Trophoblast cell (in vitro differentiated cells and primary cell): ENCODE data around the gene MESD.
"Not testable (repeated sequence)": the region's sequence is repeated elsewhere in the genome, so short reads cannot be mapped to it uniquely, and the experiment has no call there.

Experiments
- DNase-seq, 2 donors: peaks; one replicate each; pipeline ENCODE4 v3.0.0-alpha.2; 2016
- H2AFZ ChIP-seq: 2 replicates; pipeline ENCODE4 v1.6.1; 2013; ENCODE audit warnings: low read length, moderate library complexity, mild to moderate bottlenecking; ENCODE audit not compliant: insufficient read depth, poor library complexity
- H2AK5ac ChIP-seq: 2 replicates; pipeline ENCODE4 v1.6.1; 2013; ENCODE audit warnings: mild to moderate bottlenecking, low read length
- H2BK120ac ChIP-seq: 2 replicates; pipeline ENCODE4 v1.6.1; 2013; ENCODE audit warnings: low read length, mild to moderate bottlenecking, moderate library complexity; ENCODE audit not compliant: insufficient read depth, poor library complexity
- H2BK12ac ChIP-seq: 2 replicates; pipeline ENCODE4 v1.6.1; 2013; ENCODE audit warnings: mild to moderate bottlenecking, low read length, moderate library complexity
- H2BK5ac ChIP-seq: 2 replicates; pipeline ENCODE4 v1.6.1; 2013; ENCODE audit warnings: low read length, low read depth, moderate library complexity, mild to moderate bottlenecking; ENCODE audit not compliant: poor library complexity
- H3K14ac ChIP-seq: 2 replicates; pipeline ENCODE4 v1.6.1; 2013; ENCODE audit warnings: mild to moderate bottlenecking, low read length
- H3K18ac ChIP-seq: 2 replicates; pipeline ENCODE4 v1.6.1; 2013; ENCODE audit warnings: mild to moderate bottlenecking, low read length
- H3K23ac ChIP-seq: 2 replicates; pipeline ENCODE4 v1.6.1; 2013; ENCODE audit warnings: low read length
- H3K27ac ChIP-seq: 2 replicates; pipeline ENCODE4 v1.5.1; 2013; ENCODE audit warnings: low read depth, mild to moderate bottlenecking, inconsistent platforms, low read length, moderate library complexity
- H3K27me3 ChIP-seq: 2 replicates; pipeline ENCODE4 v1.6.1; 2013; ENCODE audit warnings: inconsistent platforms, mild to moderate bottlenecking, low read length, moderate library complexity; ENCODE audit not compliant: insufficient read depth
- H3K36me3 ChIP-seq, 2 experiments: 1 replicate in 1 of 2; 2 replicates in 1 of 2; pipeline ENCODE4 v1.6.1; 2013; ENCODE audit warnings: low read length in 2 of 2, mild to moderate bottlenecking in 2 of 2, moderate library complexity in 1 of 2; ENCODE audit not compliant: insufficient read depth in 2 of 2, control insufficient read depth in 1 of 2
- H3K4ac ChIP-seq: 2 replicates; pipeline ENCODE4 v1.6.1; 2013; ENCODE audit warnings: low read depth, mild to moderate bottlenecking, low read length, moderate library complexity
- H3K4me1 ChIP-seq, 2 experiments: 1 replicate in 1 of 2; 2 replicates in 1 of 2; pipeline ENCODE4 v1.6.1; 2013; ENCODE audit warnings: low read length in 2 of 2, mild to moderate bottlenecking in 2 of 2, moderate library complexity in 1 of 2; ENCODE audit not compliant: insufficient read depth in 2 of 2, control insufficient read depth in 1 of 2
- H3K4me2 ChIP-seq: 2 replicates; pipeline ENCODE4 v1.6.1; 2013; ENCODE audit warnings: inconsistent platforms, mild to moderate bottlenecking, low read length, moderate library complexity
- H3K4me3 ChIP-seq: 2 replicates; pipeline ENCODE4 v1.5.1; 2013; ENCODE audit warnings: mild to moderate bottlenecking, low read depth, low read length, inconsistent platforms
- H3K79me1 ChIP-seq: one replicate; pipeline ENCODE4 v1.6.1; 2013; ENCODE audit warnings: low read length
- H3K79me2 ChIP-seq: 2 replicates; pipeline ENCODE4 v1.6.1; 2013; ENCODE audit warnings: low read length, mild to moderate bottlenecking; ENCODE audit not compliant: control insufficient read depth, insufficient read depth, poor library complexity
- H3K9ac ChIP-seq: 2 replicates; pipeline ENCODE4 v1.6.1; 2013; ENCODE audit warnings: mild to moderate bottlenecking, low read length
- H3K9me3 ChIP-seq: 2 replicates; pipeline ENCODE4 v1.6.1; 2013; ENCODE audit warnings: low read depth, mild to moderate bottlenecking, control low read depth, inconsistent platforms, low read length; ENCODE audit not compliant: insufficient read depth
- H4K12ac ChIP-seq: 2 replicates; pipeline ENCODE4 v1.6.1; 2013; ENCODE audit warnings: low read depth, mild to moderate bottlenecking, low read length, moderate library complexity
- H4K8ac ChIP-seq: 2 replicates; pipeline ENCODE4 v1.6.1; 2013; ENCODE audit warnings: low read depth, mild to moderate bottlenecking, low read length, moderate library complexity
- H4K91ac ChIP-seq: one replicate; pipeline ENCODE4 v1.6.1; 2013; ENCODE audit warnings: low read depth, mild to moderate bottlenecking, low read length, moderate library complexity
- WGBS: extraction: QIAGEN DNeasy Blood & Tissue Kit; methylation state at CpG from one replicate; pipeline ENCODE4 v1.1.7; 2013; ENCODE audit warnings: missing lambda C conversion rate; ENCODE audit not compliant: insufficient read length, insufficient coverage; ENCODE audit errors: extremely low coverage; 5-methylcytosine and 5-hydroxymethylcytosine counted together

Gene MESD

DNA sequence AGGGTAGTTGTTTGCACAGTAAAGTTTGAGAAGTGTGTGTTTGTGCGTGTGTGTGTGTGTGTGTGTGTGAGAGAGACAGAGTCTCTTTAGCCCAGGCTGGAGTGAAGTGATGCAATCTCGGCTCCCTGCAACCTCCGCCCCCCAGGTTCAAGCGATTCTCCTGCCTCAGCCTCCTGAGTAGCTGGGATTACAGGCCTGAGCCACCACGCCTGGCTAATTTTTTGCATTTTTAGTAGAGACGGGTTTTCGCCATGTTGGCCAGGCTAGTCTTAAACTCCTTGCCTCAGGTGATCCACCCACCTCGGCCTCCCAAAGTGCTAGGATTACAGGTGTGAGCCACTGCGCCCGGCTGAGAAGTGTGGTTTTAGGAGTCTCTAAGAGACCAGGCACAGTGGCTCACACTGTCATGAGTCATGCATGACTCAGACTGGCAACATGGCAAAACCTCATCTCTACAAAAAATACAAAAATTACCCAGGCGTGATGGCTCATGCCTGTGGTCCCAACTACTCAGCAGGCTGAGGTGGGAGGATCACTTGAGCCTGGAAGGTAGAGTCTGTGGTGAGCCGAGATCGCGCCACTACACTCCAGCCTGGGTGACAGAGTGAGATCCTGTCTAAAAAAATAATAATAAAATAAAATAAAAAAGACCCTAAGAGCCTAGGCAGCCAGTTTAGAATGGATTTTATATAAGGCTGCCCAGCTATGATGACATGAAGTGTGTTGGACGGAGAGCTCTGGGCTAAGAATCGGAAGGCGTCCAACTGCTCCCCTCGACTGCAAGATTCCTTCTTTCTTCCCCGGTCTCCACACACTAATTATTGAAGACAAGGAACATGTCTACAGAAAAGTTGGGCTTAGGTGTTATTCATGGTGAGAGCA lies 33.8 kb downstream of the MESD start:
- peak; percentile 93 for DNase-seq
- H3K23ac ChIP-seq, H3K27me3 ChIP-seq, H3K14ac ChIP-seq, H3K27ac ChIP-seq, H2BK5ac ChIP-seq, H3K4ac ChIP-seq, H4K91ac ChIP-seq, H4K8ac ChIP-seq, H3K79me2 ChIP-seq, H2BK12ac ChIP-seq, H3K4me2 ChIP-seq, H3K9ac ChIP-seq, H3K18ac ChIP-seq, H2BK120ac ChIP-seq, H3K4me3 ChIP-seq, H3K36me3 ChIP-seq, H2AK5ac ChIP-seq, H2AFZ ChIP-seq, H4K12ac ChIP-seq, H3K9me3 ChIP-seq, H3K79me1 ChIP-seq: not testable (repeated sequence)
- H3K4me1 ChIP-seq = peaks cover 29 to 33% of the 10 kb centered on the region in 2 experiments
- no CpG with 5 or more reads among the region's 19 CpGs for WGBS

DNA sequence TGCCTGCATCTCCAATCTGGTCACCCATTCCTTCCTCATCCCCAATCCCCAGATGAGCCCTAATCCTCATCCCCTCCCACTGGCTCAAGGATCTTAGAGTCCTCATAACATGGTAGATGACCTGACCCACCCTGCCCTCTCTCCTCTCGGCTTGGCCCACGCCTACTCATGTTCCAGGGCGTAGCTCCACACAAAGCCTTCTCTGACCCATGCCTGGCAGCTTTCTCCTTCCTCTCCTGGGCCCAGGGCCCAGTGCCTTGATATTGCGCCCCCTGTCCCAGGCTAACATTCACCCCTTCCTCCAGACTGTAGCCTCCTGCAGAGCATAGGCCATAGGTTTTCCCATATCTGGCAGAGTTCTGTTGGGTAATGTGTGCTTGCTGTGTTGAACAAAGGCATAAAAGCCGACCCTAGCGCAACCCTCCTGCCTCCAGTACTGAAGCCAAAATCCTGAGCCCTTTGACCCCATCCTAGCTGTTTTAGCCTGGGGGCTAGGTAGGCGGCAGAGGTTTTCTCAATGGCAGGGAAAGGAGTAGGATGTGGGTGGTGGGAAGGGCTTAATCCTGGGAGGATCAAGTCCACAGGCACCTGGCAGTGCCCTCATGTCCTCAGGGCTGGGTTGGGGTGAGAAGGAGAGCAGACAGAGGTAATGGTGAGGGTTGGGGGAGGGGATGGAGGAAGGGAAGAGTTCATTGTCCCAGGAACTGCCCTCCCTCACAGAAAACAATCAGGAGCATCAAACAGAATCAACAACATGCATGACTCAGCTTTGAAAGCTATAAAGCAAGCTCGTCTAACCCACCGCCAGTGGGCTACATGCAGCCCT lies 35.5 kb downstream of the MESD start:
- H3K4me3 ChIP-seq = no peak overlapping the region
- no peak overlapping the region for H2BK5ac ChIP-seq
- H3K9me3 ChIP-seq = no peaks in the 10 kb centered on the region
- H3K18ac ChIP-seq = no peak overlapping the region
- H3K14ac ChIP-seq = no peak overlapping the region
- no peak overlapping the region for H2AFZ ChIP-seq
- peaks cover 29 to 33% of the 10 kb centered on the region in 2 experiments for H3K4me1 ChIP-seq
- no peaks in the 10 kb centered on the region for H3K27me3 ChIP-seq
- H3K79me1 ChIP-seq = peaks cover 4% of the 10 kb centered on the region
- no peak overlapping the region for H3K4me2 ChIP-seq
- peak overlapping the region; percentile 23 for H3K23ac ChIP-seq
- WGBS = no CpG with 5 or more reads among the region's 9 CpGs
- H2AK5ac ChIP-seq = no peak overlapping the region
- no peak overlapping the region for H4K8ac ChIP-seq
- H2BK12ac ChIP-seq = peak overlapping the region; percentile 14
- H3K4ac ChIP-seq = no peak overlapping the region
- H3K9ac ChIP-seq = no peak overlapping the region
- no peak overlapping the region for H2BK120ac ChIP-seq
- peak overlapping the region; percentile 40 for H4K91ac ChIP-seq
- H3K79me2 ChIP-seq = no peaks in the 10 kb centered on the region
- peak overlapping the region; percentile 29 for H3K27ac ChIP-seq
- H3K36me3 ChIP-seq = peaks cover 9 to 20% of the 10 kb centered on the region in 2 experiments
- H4K12ac ChIP-seq = no peak overlapping the region
- DNase-seq = peak; percentile 38 to 66

DNA sequence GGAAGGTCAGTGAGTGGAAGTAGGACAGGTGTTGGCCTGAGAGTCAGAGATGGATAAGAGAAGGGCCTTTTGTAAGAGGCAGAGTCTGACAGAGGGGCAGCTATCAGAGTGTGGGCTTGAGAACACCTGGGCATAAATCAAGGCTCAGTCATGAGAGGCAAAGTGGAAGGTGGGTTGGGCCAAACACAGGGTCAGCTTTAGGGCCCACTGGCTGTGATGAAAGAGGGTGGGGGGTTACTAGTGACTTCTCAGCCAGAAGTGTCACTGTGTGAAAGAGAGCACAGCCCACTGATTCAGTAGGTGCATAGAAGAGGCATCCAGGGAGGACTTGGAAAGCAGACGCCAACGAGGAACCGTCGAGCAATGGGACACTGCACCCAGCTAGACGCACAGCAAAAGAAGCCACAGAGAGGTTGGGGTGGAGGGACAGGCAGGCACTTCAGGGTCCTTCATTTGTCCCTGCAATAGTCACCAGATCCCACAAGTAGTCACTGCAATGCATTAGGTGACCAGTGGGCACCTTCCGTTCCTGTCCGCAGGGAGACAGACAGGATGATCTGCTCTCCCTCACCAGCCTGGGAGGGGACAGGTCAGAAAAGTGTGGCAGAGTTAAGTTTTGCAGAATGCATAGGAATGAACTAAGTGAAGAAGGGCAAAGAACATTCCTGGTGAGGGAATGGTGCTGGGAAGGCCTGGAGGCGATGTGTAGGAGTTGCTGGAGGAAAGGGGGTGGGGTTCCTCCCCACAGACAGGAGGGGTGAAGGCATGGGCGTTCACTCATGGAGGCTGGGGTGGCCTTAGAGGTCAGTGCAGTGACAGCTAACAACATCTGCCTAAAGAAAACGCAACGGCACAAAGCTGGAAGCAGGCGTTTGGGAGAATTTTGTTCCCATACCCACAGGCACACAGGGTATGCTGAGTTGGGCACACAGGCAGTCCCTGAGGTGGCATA lies 36.3 kb downstream of the MESD start:
- Histone ChIP-seq H3K79me1 (peaks cover 4% of the 10 kb centered on the region), H2BK5ac (peak overlapping the region; percentile 3), H3K14ac (peak overlapping the region; percentile 11), H4K8ac (no peak overlapping the region), H2AK5ac (peak overlapping the region; percentile 27), H3K18ac (no peak overlapping the region), H3K4me3 (no peak overlapping the region), H4K91ac (peak overlapping the region; percentile 40), H3K27ac (peak overlapping the region; percentile 29), H2BK120ac (no peak overlapping the region), H3K4ac (no peak overlapping the region), H2AFZ (no peak overlapping the region), H3K23ac (peak overlapping the region; percentile 23), H3K4me2 (no peak overlapping the region), H3K79me2 (no peaks in the 10 kb centered on the region), H2BK12ac (peak overlapping the region; percentile 27), H3K27me3 (no peaks in the 10 kb centered on the region), H3K4me1 (peaks cover 29 to 33% of the 10 kb centered on the region in 2 experiments), H4K12ac (no peak overlapping the region), H3K9me3 (no peaks in the 10 kb centered on the region), H3K9ac (no peak overlapping the region), H3K36me3 (peaks cover 16 to 28% of the 10 kb centered on the region in 2 experiments)
- no CpG with 5 or more reads among the region's 12 CpGs for WGBS
- peak in 1 of 2 donors; percentile 40 for DNase-seq

DNA sequence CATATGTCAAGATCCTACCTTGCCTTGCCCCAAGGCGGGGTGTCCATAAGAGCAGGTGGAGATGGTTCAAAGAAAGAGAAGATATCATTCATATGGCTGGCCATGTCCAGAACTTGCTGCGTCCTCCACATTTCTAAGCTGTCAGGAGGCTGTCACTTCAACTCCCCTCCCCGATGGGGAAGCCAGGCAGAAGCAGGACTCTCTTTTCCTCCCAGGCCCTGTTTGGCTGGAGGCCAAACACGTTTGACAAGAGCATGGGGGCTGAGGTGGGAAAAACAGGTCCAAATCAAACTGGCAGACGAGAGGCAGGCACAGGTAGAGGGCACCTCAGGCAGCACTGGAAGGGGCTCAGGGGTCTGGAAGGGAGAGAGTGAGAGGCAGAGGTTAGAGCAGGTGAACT lies 37.7 kb downstream of the MESD start:
- Histone ChIP-seq H2BK12ac (no peak overlapping the region), H2BK5ac (no peak overlapping the region), H3K9ac (no peak overlapping the region), H3K4ac (no peak overlapping the region), H3K79me2 (no peaks in the 10 kb centered on the region), H2AK5ac (peak overlapping the region; percentile 25), H3K14ac (peak overlapping the region; percentile 12), H4K91ac (no peak overlapping the region), H3K4me2 (no peak overlapping the region), H4K12ac (no peak overlapping the region), H3K27me3 (no peaks in the 10 kb centered on the region), H3K18ac (no peak overlapping the region), H3K79me1 (peaks cover 4% of the 10 kb centered on the region), H4K8ac (no peak overlapping the region), H3K23ac (no peak overlapping the region), H2AFZ (no peak overlapping the region), H3K36me3 (peaks cover 23 to 37% of the 10 kb centered on the region in 2 experiments), H3K4me1 (peaks cover 29 to 32% of the 10 kb centered on the region in 2 experiments), H3K9me3 (no peaks in the 10 kb centered on the region), H2BK120ac (no peak overlapping the region), H3K4me3 (no peak overlapping the region), H3K27ac (no peak overlapping the region)
- no peak for DNase-seq
- WGBS = no CpG with 5 or more reads among the region's 5 CpGs
